ENCODE results near the gene CCDC87. TPM values are rescaled to one million over a fixed set of nuclear protein-coding genes. Genes with fewer than 3 reads are reported as not detected.

CCDC87 gene
- total RNA-seq, 2 donors from 2014 or later: 0.82 to 3.8 TPM

GRCh38 chr11:66550887-66551286 is 42.0 kb downstream of the CCDC87 start:
- Histone ChIP-seq H3K27me3 (replicated peaks; ENCODE audit: insufficient read depth) (no peaks in the 10 kb centered on the region), H3K4me3 (no peak overlapping the region), H3K4me1 (replicated peaks) (no peaks in the 10 kb centered on the region), H3K36me3 (no peaks in the 10 kb centered on the region), H3K27ac (no peak overlapping the region), H3K9me3 (no peaks in the 10 kb centered on the region)
- intact Hi-C loops (cut with DNase I): no loop called here
- no peak for DNase-seq (ENCODE audit: low spot score)
- TF ChIP-seq CTCF (IDR thresholded peaks at IDR 0.05) (no peak), POLR2AphosphoS5 (IDR thresholded peaks at IDR 0.05) (no peak), POLR2A (IDR thresholded peaks at IDR 0.05) (no peak)
- 85% methylated on average over 4 of the region's 4 CpGs for WGBS

- DNase-seq (ENCODE audit: low spot score): no peak
- Histone ChIP-seq H3K27me3 (replicated peaks; ENCODE audit: insufficient read depth) (no peaks in the 10 kb centered on the region), H3K36me3 (no peaks in the 10 kb centered on the region), H3K4me3 (no peak overlapping the region), H3K27ac (no peak overlapping the region), H3K9me3 (no peaks in the 10 kb centered on the region), H3K4me1 (replicated peaks) (no peaks in the 10 kb centered on the region)
- WGBS: 86% methylated on average over 3 of the region's 3 CpGs
- TF ChIP-seq CTCF (IDR thresholded peaks at IDR 0.05) (no peak), POLR2AphosphoS5 (IDR thresholded peaks at IDR 0.05) (no peak), POLR2A (IDR thresholded peaks at IDR 0.05) (no peak)
- intact Hi-C loops (cut with DNase I): no loop called here
These were observed 43.2 kb downstream of the CCDC87 start for GRCh38 chr11:66549696-66550095.

- 47% methylated on average over 16 of the region's 16 CpGs for WGBS
These were observed 43.9 kb downstream of the CCDC87 start for GRCh38 chr11:66548774-66549630.

GRCh38 chr11:66548041-66548440 is 44.8 kb downstream of the CCDC87 start:
- DNase-seq (ENCODE audit: low spot score): no peak
- WGBS: 39% methylated on average over 11 of the region's 11 CpGs
- Histone ChIP-seq H3K36me3 (no peaks in the 10 kb centered on the region), H3K4me3 (no peak overlapping the region), H3K27me3 (replicated peaks; ENCODE audit: insufficient read depth) (no peaks in the 10 kb centered on the region), H3K9me3 (no peaks in the 10 kb centered on the region), H3K4me1 (replicated peaks) (peaks cover 4% of the 10 kb centered on the region), H3K27ac (no peak overlapping the region)
- TF ChIP-seq CTCF (IDR thresholded peaks at IDR 0.05) (no peak), POLR2AphosphoS5 (IDR thresholded peaks at IDR 0.05) (no peak), POLR2A (IDR thresholded peaks at IDR 0.05) (no peak)
- intact Hi-C loops (cut with DNase I): no loop called here

More at GRCh38 chr11:66548774-66549630, 43.9 kb downstream of the CCDC87 start:
- Histone ChIP-seq H3K9me3 (no peaks in the 10 kb centered on the region), H3K4me3 (no peak overlapping the region), H3K4me1 (replicated peaks) (peaks cover under 1% of the 10 kb centered on the region), H3K27me3 (replicated peaks; ENCODE audit: insufficient read depth) (no peaks in the 10 kb centered on the region), H3K27ac (no peak overlapping the region), H3K36me3 (no peaks in the 10 kb centered on the region)
- TF ChIP-seq POLR2AphosphoS5 (IDR thresholded peaks at IDR 0.05) (no peak), POLR2A (IDR thresholded peaks at IDR 0.05) (no peak), CTCF (IDR thresholded peaks at IDR 0.05) (no peak)
- DNase-seq (ENCODE audit: low spot score): no peak
- intact Hi-C loops (cut with DNase I): no loop called here

- peaks cover 4% of the 10 kb centered on the region for H3K4me1 ChIP-seq (replicated peaks)
- TF ChIP-seq CTCF (IDR thresholded peaks at IDR 0.05): no peak
- no peak for TF ChIP-seq POLR2A (IDR thresholded peaks at IDR 0.05)
- TF ChIP-seq POLR2AphosphoS5 (IDR thresholded peaks at IDR 0.05): no peak
- no peaks in the 10 kb centered on the region for H3K36me3 ChIP-seq
- no peaks in the 10 kb centered on the region for H3K9me3 ChIP-seq
- H3K27me3 ChIP-seq (replicated peaks; ENCODE audit: insufficient read depth): no peaks in the 10 kb centered on the region
- no peak overlapping the region for H3K4me3 ChIP-seq
- WGBS: 56% methylated on average over 5 of the region's 5 CpGs
- intact Hi-C loops (cut with DNase I): no loop called here
- DNase-seq (ENCODE audit: low spot score): no peak
- H3K27ac ChIP-seq: no peak overlapping the region
These were observed 45.2 kb downstream of the CCDC87 start for GRCh38 chr11:66547662-66548009.
